GM12878 (cell line): ENCODE data around the gene COX6A2. TPM values are rescaled to one million over a fixed set of nuclear protein-coding genes. Genes with fewer than 3 reads are reported as not detected.

Source experiments
- BCL11A ChIP-seq: IDR thresholded peaks from 2 replicates; pipeline ENCODE4 v1.6.1; 2011; ENCODE audit warnings: low read depth, low read length
- BMI1 ChIP-seq: fragments of 450-650 bp; IDR thresholded peaks from 2 replicates; pipeline ENCODE4 v1.6.1; 2016; ENCODE audit warnings: mild to moderate bottlenecking, moderate library complexity, borderline replicate concordance
- CBX3 ChIP-seq: fragments of 200-600 bp; sonication (generic); IDR thresholded peaks from 2 replicates; pipeline ENCODE4 v1.6.1; 2016; ENCODE audit warnings: low read depth, borderline replicate concordance
- FOXM1 ChIP-seq: IDR thresholded peaks from 2 replicates; pipeline ENCODE4 v1.6.1; 2012; ENCODE audit warnings: low read depth, mild to moderate bottlenecking, inconsistent platforms, low read length, moderate library complexity
- HDAC6 ChIP-seq: fragments of 200-600 bp; sonication (generic); IDR thresholded peaks from one replicate; pipeline ENCODE4 v1.8.0; 2017; ENCODE audit warnings: antibody characterized with exemption; ENCODE audit not compliant: unreplicated experiment
- HSF1 ChIP-seq: fragments of 150-350 bp; IDR thresholded peaks from 2 replicates; pipeline ENCODE4 v1.6.1; 2014; ENCODE audit warnings: mild to moderate bottlenecking, low read depth, low read length
- MLLT1 ChIP-seq: fragments of 450-650 bp; IDR thresholded peaks from 2 replicates; pipeline ENCODE4 v1.6.1; 2016; ENCODE audit warnings: mild to moderate bottlenecking
- NFXL1 ChIP-seq: fragments of 450-650 bp; IDR thresholded peaks from 2 replicates; pipeline ENCODE4 v1.6.1; 2017; ENCODE audit warnings: antibody characterized with exemption, mild to moderate bottlenecking, borderline replicate concordance
- NR2F1 ChIP-seq: fragments of 450-650 bp; conservative IDR thresholded peaks from 2 replicates; pipeline ENCODE4 v1.6.1; 2017; ENCODE audit warnings: mild to moderate bottlenecking
- RELA ChIP-seq: fragments of 450-650 bp; IDR thresholded peaks from 2 replicates; pipeline ENCODE4 v1.8.0; 2014; ENCODE audit warnings: borderline replicate concordance; ENCODE audit not compliant: partially characterized antibody
- SIN3A ChIP-seq: IDR thresholded peaks from 2 replicates; pipeline ENCODE4 v1.6.1; 2012; ENCODE audit warnings: low read depth, low read length, improper control_type of control experiment
- SPI1 ChIP-seq: IDR thresholded peaks from 2 replicates; pipeline ENCODE4 v1.6.1; 2011; ENCODE audit warnings: low read depth, mild to moderate bottlenecking, low read length, moderate library complexity, borderline replicate concordance; ENCODE audit not compliant: insufficient read depth
- STAT3 ChIP-seq: IDR thresholded peaks from 2 replicates; pipeline ENCODE4 v1.6.1; 2011; ENCODE audit warnings: low read depth, low read length, improper control_type of control experiment
- TBL1XR1 ChIP-seq: IDR thresholded peaks from 2 replicates; pipeline ENCODE4 v1.6.1; 2012; ENCODE audit warnings: low read depth, low read length, improper control_type of control experiment
- ZBED1 ChIP-seq: IDR thresholded peaks from 2 replicates; pipeline ENCODE4 v1.6.1; 2016; ENCODE audit warnings: borderline replicate concordance
- ZNF24 ChIP-seq: fragments of 450-650 bp; IDR thresholded peaks from 2 replicates; pipeline ENCODE4 v1.6.1; 2017; ENCODE audit warnings: antibody characterized with exemption, mild to moderate bottlenecking
- ZNF622 ChIP-seq: fragments of 450-650 bp; IDR thresholded peaks from 2 replicates; pipeline ENCODE4 v1.6.1; 2017; ENCODE audit warnings: mild to moderate bottlenecking, inconsistent platforms
- ZNF687 ChIP-seq: fragments of 450-650 bp; IDR thresholded peaks from 2 replicates; pipeline ENCODE4 v1.6.1; 2017; ENCODE audit warnings: mild to moderate bottlenecking, moderate library complexity
- polyA plus RNA-seq, 11 experiments: library from polyadenylated mRNA; depleted of rRNA in 4 of 11; unstranded in 6 of 11; stranded (reverse) in 5 of 11; fragments of >200 nt; fragmentation: Nextera tagmentation in 4 of 11; fragmentation: Illumina TruSeq in 1 of 11; extraction: Ambion mirVana in 4 of 11; extraction: Trizol in 1 of 11; gene quantifications; 1 replicate in 1 of 11; 2 replicates in 10 of 11; pipeline versions ENCODE4 v1.2.1 to v1.2.3, GENCODE V29; 2011 to 2016; ENCODE audit warnings: inconsistent platforms in 2 of 11, missing spikeins in 2 of 11, low read depth in 1 of 11
- total RNA-seq, 4 experiments: library from RNA; depleted of rRNA in 3 of 4; stranded (reverse); fragments of >200 nt in 3 of 4; fragmentation: Illumina TruSeq in 1 of 4; extraction: Trizol in 1 of 4; gene quantifications; 2 replicates each; pipeline versions ENCODE4 v1.2.1 to v1.2.3, GENCODE V29; 2013 to 2021
- TF ChIP-seq, protein P1 (sequence below): IDR thresholded peaks from 2 replicates; pipeline ENCODE4 v1.6.1; 2012; ENCODE audit warnings: low read length, inconsistent platforms
- TF ChIP-seq, protein P2 (sequence below): fragments of 450-650 bp; conservative IDR thresholded peaks from 2 replicates; pipeline ENCODE4 v1.6.1; 2017; ENCODE audit warnings: mild to moderate bottlenecking, moderate library complexity

The COX6A2 gene
- total and polyA plus RNA-seq, 10 of the 15 experiments (the other 5 are each of a cell fraction or from before 2014, with no cell fraction given), result not detected

DNA sequence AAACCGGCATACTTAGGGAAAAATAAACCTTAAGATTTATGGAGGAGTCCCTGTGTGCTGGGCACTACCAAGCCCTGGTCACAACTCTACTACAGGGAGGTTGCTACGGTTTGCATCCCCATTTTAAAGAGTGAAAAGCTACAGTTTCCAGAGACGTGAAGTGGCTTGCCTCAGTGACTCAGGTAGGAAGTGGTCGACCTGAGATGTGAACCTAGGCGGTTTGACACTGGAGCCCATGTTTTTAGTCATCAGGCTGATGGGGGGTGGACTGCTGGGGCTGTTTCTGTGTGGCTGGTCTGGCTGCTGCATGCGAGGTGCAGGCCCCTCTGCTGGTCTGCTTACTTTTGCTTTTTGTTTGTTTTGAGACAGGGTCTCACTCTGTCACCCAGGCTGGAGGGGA is 6.6 kb downstream of the COX6A2 start (continued):
- TF ChIP-seq MLLT1, result peak; percentile 40; the same call in 1 of the 2 replicates
- TF ChIP-seq, protein P1, sequence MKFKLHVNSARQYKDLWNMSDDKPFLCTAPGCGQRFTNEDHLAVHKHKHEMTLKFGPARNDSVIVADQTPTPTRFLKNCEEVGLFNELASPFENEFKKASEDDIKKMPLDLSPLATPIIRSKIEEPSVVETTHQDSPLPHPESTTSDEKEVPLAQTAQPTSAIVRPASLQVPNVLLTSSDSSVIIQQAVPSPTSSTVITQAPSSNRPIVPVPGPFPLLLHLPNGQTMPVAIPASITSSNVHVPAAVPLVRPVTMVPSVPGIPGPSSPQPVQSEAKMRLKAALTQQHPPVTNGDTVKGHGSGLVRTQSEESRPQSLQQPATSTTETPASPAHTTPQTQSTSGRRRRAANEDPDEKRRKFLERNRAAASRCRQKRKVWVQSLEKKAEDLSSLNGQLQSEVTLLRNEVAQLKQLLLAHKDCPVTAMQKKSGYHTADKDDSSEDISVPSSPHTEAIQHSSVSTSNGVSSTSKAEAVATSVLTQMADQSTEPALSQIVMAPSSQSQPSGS, result no peak
- TF ChIP-seq SPI1, result peak; percentile 54; the same call in 1 of the 2 replicates
- TF ChIP-seq CBX3, result no peak
- no peak for TF ChIP-seq ZBED1
- TF ChIP-seq FOXM1, result no peak
- TF ChIP-seq NFXL1, result no peak
- no peak for TF ChIP-seq RELA
- no peak for TF ChIP-seq TBL1XR1
- no peak for TF ChIP-seq ZNF622
- TF ChIP-seq, protein P2, sequence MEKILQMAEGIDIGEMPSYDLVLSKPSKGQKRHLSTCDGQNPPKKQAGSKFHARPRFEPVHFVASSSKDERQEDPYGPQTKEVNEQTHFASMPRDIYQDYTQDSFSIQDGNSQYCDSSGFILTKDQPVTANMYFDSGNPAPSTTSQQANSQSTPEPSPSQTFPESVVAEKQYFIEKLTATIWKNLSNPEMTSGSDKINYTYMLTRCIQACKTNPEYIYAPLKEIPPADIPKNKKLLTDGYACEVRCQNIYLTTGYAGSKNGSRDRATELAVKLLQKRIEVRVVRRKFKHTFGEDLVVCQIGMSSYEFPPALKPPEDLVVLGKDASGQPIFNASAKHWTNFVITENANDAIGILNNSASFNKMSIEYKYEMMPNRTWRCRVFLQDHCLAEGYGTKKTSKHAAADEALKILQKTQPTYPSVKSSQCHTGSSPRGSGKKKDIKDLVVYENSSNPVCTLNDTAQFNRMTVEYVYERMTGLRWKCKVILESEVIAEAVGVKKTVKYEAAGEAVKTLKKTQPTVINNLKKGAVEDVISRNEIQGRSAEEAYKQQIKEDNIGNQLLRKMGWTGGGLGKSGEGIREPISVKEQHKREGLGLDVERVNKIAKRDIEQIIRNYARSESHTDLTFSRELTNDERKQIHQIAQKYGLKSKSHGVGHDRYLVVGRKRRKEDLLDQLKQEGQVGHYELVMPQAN, result no peak
- TF ChIP-seq BCL11A, result peak; percentile 76; the same call in 1 of the 2 replicates
- TF ChIP-seq BMI1, result no peak
- no peak for TF ChIP-seq SIN3A
- TF ChIP-seq HDAC6, result no peak
- no peak for TF ChIP-seq HSF1
- TF ChIP-seq NR2F1, result peak; percentile 79
- no peak for TF ChIP-seq ZNF24
- TF ChIP-seq STAT3, result no peak
- no peak for TF ChIP-seq ZNF687
